K562 (cell line): ENCODE data around the gene DCHS2. TPM values are rescaled to one million over a fixed set of nuclear protein-coding genes. Genes with fewer than 3 reads are reported as not detected.

ENCODE experiments used
- ATAC-seq: fragments of 200-7000 bp; cut with Tn5 transposase; 3 replicates; pipeline ENCODE4 v1.9.1; 2020; ENCODE audit warnings: moderate library complexity
- BruUV-seq: library from RNA; stranded (reverse); fragments of 400-500 nt; replicated peaks from 2 replicates; lab custom pipeline; 2021; lab: Mats Ljungman, UMichigan
- CTCF ChIA-PET: fragments of 300-600 bp; formaldehyde crosslinking; extraction: SDS; loops from one replicate; lab custom pipeline; 2021; ENCODE audit warnings: low intra/inter-chr PET ratio; lab: Yijun Ruan, JAX
- POLR2A ChIA-PET: fragments of 300-600, 350-650 bp; sonication (Branson Sonifier 250); formaldehyde crosslinking; extraction: SDS; loops from one replicate; lab custom pipeline; 2021; ENCODE audit warnings: antibody characterized with exemption, inconsistent platforms; lab: Yijun Ruan, JAX
- DNase-seq, 4 experiments: peaks; one replicate each; pipeline versions ENCODE4 v3.0.0 to v3.0.0-alpha.2; 2011 to 2018; ENCODE audit warnings: low spot score in 3 of 4, mixed read lengths in 3 of 4; ENCODE audit errors: extremely low read depth in 1 of 4
- FAIRE-seq: peaks from 2 replicates; lab custom pipeline; 2011; peaks lifted over from hg19 to GRCh38; lab: Jason Lieb, UNC
- H2AFZ ChIP-seq: 2 replicates; pipeline ENCODE4 v1.6.0; 2011; ENCODE audit warnings: low read depth, low read length, control low read depth, inconsistent platforms
- H3K27ac ChIP-seq: fragments of 200-600 bp; 3 replicates; pipeline ENCODE4 v1.8.0; 2011; ENCODE audit warnings: low read depth, mild to moderate bottlenecking, control low read depth, inconsistent platforms, low read length, moderate library complexity, mixed read lengths; ENCODE audit errors: extremely low read depth
- H3K27me3 ChIP-seq, 2 experiments: fragments of 300-600 bp in 1 of 2; 2 replicates in 1 of 2; 3 replicates in 1 of 2; pipeline versions ENCODE4 v1.6.0 to v1.8.0; 2011; ENCODE audit warnings: inconsistent platforms in 2 of 2, low read length in 2 of 2, mild to moderate bottlenecking in 1 of 2, mixed read lengths in 1 of 2, moderate library complexity in 1 of 2; ENCODE audit not compliant: control insufficient read depth in 2 of 2, insufficient read depth in 2 of 2
- H3K36me3 ChIP-seq: fragments of 300-600 bp; 3 replicates; pipeline ENCODE4 v1.8.0; 2011; ENCODE audit warnings: mild to moderate bottlenecking, low read length, inconsistent platforms; ENCODE audit not compliant: control insufficient read depth, insufficient read depth
- H3K4me1 ChIP-seq, 2 experiments: fragments of 200-600 bp in 1 of 2; replicated peaks in 1 of 2; 2 replicates in 1 of 2; 3 replicates in 1 of 2; pipeline versions ENCODE4 v1.5.1 to v1.8.0; 2011; ENCODE audit warnings: inconsistent platforms in 2 of 2, low read length in 2 of 2, mild to moderate bottlenecking in 1 of 2, mixed read lengths in 1 of 2, moderate library complexity in 1 of 2; ENCODE audit not compliant: control insufficient read depth in 2 of 2, insufficient read depth in 2 of 2
- H3K4me2 ChIP-seq: 2 replicates; pipeline ENCODE4 v1.6.1; 2011; ENCODE audit warnings: low read length, control low read depth, inconsistent platforms, mixed read lengths; ENCODE audit not compliant: insufficient read depth
- H3K4me3 ChIP-seq: fragments of 200-600 bp; sonication (generic), shearing (Covaris generic); 2 replicates; pipeline ENCODE4 v1.5.1; 2016; ENCODE audit warnings: control low read depth, inconsistent platforms
- H3K79me2 ChIP-seq: fragments of 200-600 bp; 3 replicates; pipeline ENCODE4 v1.8.0; 2011; ENCODE audit warnings: low read length, inconsistent platforms; ENCODE audit not compliant: control insufficient read depth, insufficient read depth
- H3K9ac ChIP-seq, 2 experiments: 2 replicates each; pipeline versions ENCODE4 v1.6.0 to v1.6.1; 2011; ENCODE audit warnings: low read depth in 2 of 2, low read length in 2 of 2, control low read depth in 1 of 2, inconsistent platforms in 1 of 2, mild to moderate bottlenecking in 1 of 2, mixed read lengths in 1 of 2; ENCODE audit not compliant: insufficient read depth in 1 of 2
- H3K9me1 ChIP-seq: one replicate; pipeline ENCODE4 v1.6.0; 2011; ENCODE audit warnings: inconsistent platforms, mild to moderate bottlenecking, low read length, moderate library complexity; ENCODE audit not compliant: control insufficient read depth, insufficient read depth
- H3K9me3 ChIP-seq: replicated peaks from 2 replicates; pipeline ENCODE4 v1.5.1; 2011; ENCODE audit warnings: low read depth, low read length, inconsistent platforms; ENCODE audit not compliant: control insufficient read depth, insufficient read depth
- H4K20me1 ChIP-seq: replicated peaks from 2 replicates; pipeline ENCODE4 v1.6.1; 2011; ENCODE audit warnings: low read length, inconsistent platforms, mixed read lengths; ENCODE audit not compliant: control insufficient read depth, insufficient read depth
- EP300 ChIP-seq: IDR thresholded peaks from 2 replicates; pipeline ENCODE4 v1.6.1; 2012; ENCODE audit warnings: low read length, improper control_type of control experiment
- GATA2 ChIP-seq: sonication (generic); formaldehyde crosslinking; IDR thresholded peaks from 2 replicates; pipeline ENCODE4 v1.4.0; 2020; ENCODE audit warnings: mild to moderate bottlenecking, missing genetic modification reagents
- HDAC1 ChIP-seq, 2 experiments: fragments of 450-650 bp; IDR thresholded peaks; 2 replicates each; pipeline ENCODE4 v1.6.1; 2016 to 2017; ENCODE audit warnings: inconsistent platforms in 1 of 2, mild to moderate bottlenecking in 1 of 2, moderate library complexity in 1 of 2
- HSF4 ChIP-seq: fragments of 250-450 bp; sonication (Bioruptor Pico); IDR thresholded peaks from 2 replicates; pipeline ENCODE4 v2.1.2; 2022; ENCODE audit warnings: mild to moderate bottlenecking, moderate library complexity, borderline replicate concordance
- TAL1 ChIP-seq: fragments of 450-650 bp; IDR thresholded peaks from 2 replicates; pipeline ENCODE4 v1.6.1; 2016; ENCODE audit warnings: mild to moderate bottlenecking
- TEAD4 ChIP-seq, 2 experiments: sonication (generic) in 1 of 2; formaldehyde crosslinking in 1 of 2; IDR thresholded peaks; 2 replicates each; pipeline versions ENCODE4 v1.6.1 to v1.8.0; 2012 to 2022; ENCODE audit warnings: borderline replicate concordance in 1 of 2, inconsistent platforms in 1 of 2, low read length in 1 of 2, mild to moderate bottlenecking in 1 of 2, missing genetic modification reagents in 1 of 2
- ZC3H4 ChIP-seq: sonication (generic); formaldehyde crosslinking; IDR thresholded peaks from 2 replicates; pipeline ENCODE4 v1.9.0; 2021; ENCODE audit warnings: missing genetic modification reagents, borderline replicate concordance
- ZNF134 ChIP-seq: fragments of 250-450 bp; sonication (Bioruptor Pico); conservative IDR thresholded peaks from 2 replicates; pipeline ENCODE4 v1.4.0; 2020
- ZNF253 ChIP-seq: fragments of 250-450 bp; sonication (Bioruptor Pico); conservative IDR thresholded peaks from 2 replicates; pipeline ENCODE4 v1.6.1; 2021; ENCODE audit warnings: mild to moderate bottlenecking
- WGBS: fragments of 100-300 bp; shearing (Covaris generic); methylation state at CpG from one replicate; pipeline ENCODE4 v1.1.6; 2016; ENCODE audit warnings: low coverage, mixed read lengths; ENCODE audit not compliant: insufficient coverage; ENCODE audit errors: missing lambda C conversion rate; 5-methylcytosine and 5-hydroxymethylcytosine counted together
- in situ Hi-C: fragments of 300-500 bp; cut with MboI; formaldehyde crosslinking; loops from 4 replicates; pipeline ENCODE4 v1.15.0; 2018; ENCODE audit warnings: inconsistent platforms, mixed read lengths
- intact Hi-C: fragments of 100-400 bp; cut with micrococcal nuclease; formaldehyde crosslinking; loops from 2 replicates; pipeline ENCODE4 v1.14.2; 2022
- polyA plus RNA-seq, 8 experiments: library from polyadenylated mRNA; depleted of rRNA in 4 of 8; stranded (reverse) in 5 of 8; unstranded in 3 of 8; fragments of >200 nt; fragmentation: Nextera tagmentation in 2 of 8; fragmentation: Illumina TruSeq in 1 of 8; extraction: Ambion mirVana in 2 of 8; extraction: Trizol in 1 of 8; gene quantifications; 2 replicates each; pipeline versions ENCODE4 v1.2.1 to v1.2.3, GENCODE V29; 2011 to 2014; ENCODE audit warnings: inconsistent platforms in 1 of 8, missing spikeins in 1 of 8
- total RNA-seq, 7 experiments: library from RNA; depleted of rRNA in 6 of 7; stranded (reverse); fragments of >200 nt in 6 of 7; fragmentation: Illumina TruSeq in 2 of 7; extraction: Trizol in 2 of 7; gene quantifications; 2 replicates each; pipeline versions ENCODE4 v1.2.1 to v1.2.3, GENCODE V29; 2011 to 2021; ENCODE audit warnings: low replicate concordance in 1 of 7
- TF ChIP-seq, protein P1 (sequence below): IDR thresholded peaks from 2 replicates; pipeline ENCODE4 v1.6.1; 2011; ENCODE audit warnings: borderline replicate concordance, low read depth, mild to moderate bottlenecking, moderate library complexity, low read length; ENCODE audit not compliant: insufficient read depth, poor library complexity, severe bottlenecking
- TF ChIP-seq, protein P2 (sequence below): fragments of 450-650 bp; IDR thresholded peaks from 2 replicates; pipeline ENCODE4 v1.6.1; 2018; ENCODE audit warnings: mild to moderate bottlenecking, low read depth; ENCODE audit not compliant: partially characterized antibody
- TF ChIP-seq, protein P3 (sequence below): sonication (generic); formaldehyde crosslinking; IDR thresholded peaks from 2 replicates; pipeline ENCODE4 v1.5.0; 2020; ENCODE audit warnings: missing genetic modification reagents

The DCHS2 gene
- total and polyA plus RNA-seq, 9 of the 15 experiments (the other 6 are each of a cell fraction or from before 2014, with no cell fraction given): 0.49 to 7.1 (median 5.3) TPM

DNA sequence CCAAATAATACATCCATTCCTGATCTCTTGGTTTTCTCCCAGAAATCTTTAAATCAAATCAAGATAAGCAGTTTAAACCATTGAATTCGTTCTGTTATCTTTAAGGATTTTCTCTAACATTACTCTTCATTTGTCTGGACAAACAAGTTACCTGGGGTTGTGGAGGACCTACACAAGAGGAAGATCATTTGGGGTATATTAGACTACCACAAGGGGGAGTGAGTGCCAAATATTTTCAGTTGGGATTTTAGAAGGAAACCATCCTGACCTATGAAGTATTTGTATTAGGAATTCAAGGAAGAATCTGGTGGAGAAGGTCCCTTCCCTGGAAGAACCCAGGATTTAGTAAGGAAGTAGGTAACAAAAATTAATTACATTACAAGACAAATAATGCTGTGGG is 12.0 kb upstream of the DCHS2 start (continued):
- TF ChIP-seq, protein P1, sequence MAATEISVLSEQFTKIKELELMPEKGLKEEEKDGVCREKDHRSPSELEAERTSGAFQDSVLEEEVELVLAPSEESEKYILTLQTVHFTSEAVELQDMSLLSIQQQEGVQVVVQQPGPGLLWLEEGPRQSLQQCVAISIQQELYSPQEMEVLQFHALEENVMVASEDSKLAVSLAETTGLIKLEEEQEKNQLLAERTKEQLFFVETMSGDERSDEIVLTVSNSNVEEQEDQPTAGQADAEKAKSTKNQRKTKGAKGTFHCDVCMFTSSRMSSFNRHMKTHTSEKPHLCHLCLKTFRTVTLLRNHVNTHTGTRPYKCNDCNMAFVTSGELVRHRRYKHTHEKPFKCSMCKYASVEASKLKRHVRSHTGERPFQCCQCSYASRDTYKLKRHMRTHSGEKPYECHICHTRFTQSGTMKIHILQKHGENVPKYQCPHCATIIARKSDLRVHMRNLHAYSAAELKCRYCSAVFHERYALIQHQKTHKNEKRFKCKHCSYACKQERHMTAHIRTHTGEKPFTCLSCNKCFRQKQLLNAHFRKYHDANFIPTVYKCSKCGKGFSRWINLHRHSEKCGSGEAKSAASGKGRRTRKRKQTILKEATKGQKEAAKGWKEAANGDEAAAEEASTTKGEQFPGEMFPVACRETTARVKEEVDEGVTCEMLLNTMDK: peak; percentile 71
- TF ChIP-seq EP300: 0 out of 2 replicates have a peak, but pooled peaks have one; percentile 6
- TF ChIP-seq TEAD4 (IDR thresholded peaks at IDR 0.05; ENCODE audit: low read length): peak; percentile 32; the same call in 1 of the 2 replicates
- no peak for TF ChIP-seq TEAD4 (CRISPR knock-in tag; IDR thresholded peaks at IDR 0.05; ENCODE audit: borderline replicate concordance)
- TF ChIP-seq GATA2: no peak
- TF ChIP-seq ZNF134 (CRISPR knock-in tag): no peak

DNA sequence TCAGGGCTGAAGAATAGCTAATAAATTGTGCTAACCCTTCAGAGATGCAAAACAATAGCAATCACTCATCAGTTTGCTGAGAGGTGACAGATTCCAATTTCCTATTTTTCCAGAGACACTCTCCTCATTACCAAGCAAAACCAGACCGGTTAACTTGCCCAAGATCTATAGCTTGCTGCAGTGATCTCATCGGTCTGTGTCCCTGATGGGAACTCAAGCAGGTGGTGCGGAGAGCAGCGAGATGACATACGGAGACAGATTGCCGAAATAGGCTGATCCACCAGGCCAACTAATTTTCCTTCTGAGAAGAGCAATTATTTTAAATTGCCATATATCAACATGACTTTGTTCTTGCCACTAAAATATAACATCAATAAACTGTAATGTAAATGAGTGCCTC is 10.5 kb upstream of the DCHS2 start:
- ATAC-seq (no peak), FAIRE-seq (no peak), DNase-seq (no peak)
- no peak overlapping the region for H3K9ac ChIP-seq
- H3K79me2 ChIP-seq: no peaks in the 10 kb centered on the region
- H3K9me1 ChIP-seq: no peaks in the 10 kb centered on the region
- CTCF ChIA-PET: interaction anchor here (0.6 kb wide), 1 partner anchor 715 kb away, joined by 3 read pairs; no protein-coding TSS in a partner anchor
- no peaks in the 10 kb centered on the region; a peak in 1 of 5 replicates for H3K4me1 ChIP-seq
- H3K27me3 ChIP-seq: no peaks in the 10 kb centered on the region
- H3K36me3 ChIP-seq: no peaks in the 10 kb centered on the region
- no peaks in the 10 kb centered on the region for H3K9me3 ChIP-seq
- in situ Hi-C loops: loop anchor here (5.0 kb wide), 1 partner anchor 100 kb away; no protein-coding TSS in a partner anchor
- POLR2A ChIA-PET: no interaction called here
- intact Hi-C loops: loop anchor here (5.0 kb wide), 1 partner anchor 40 kb away; no protein-coding TSS in a partner anchor
- no peak overlapping the region for H3K4me2 ChIP-seq
- no peak overlapping the region for H3K27ac ChIP-seq
- TF ChIP-seq, protein P2, sequence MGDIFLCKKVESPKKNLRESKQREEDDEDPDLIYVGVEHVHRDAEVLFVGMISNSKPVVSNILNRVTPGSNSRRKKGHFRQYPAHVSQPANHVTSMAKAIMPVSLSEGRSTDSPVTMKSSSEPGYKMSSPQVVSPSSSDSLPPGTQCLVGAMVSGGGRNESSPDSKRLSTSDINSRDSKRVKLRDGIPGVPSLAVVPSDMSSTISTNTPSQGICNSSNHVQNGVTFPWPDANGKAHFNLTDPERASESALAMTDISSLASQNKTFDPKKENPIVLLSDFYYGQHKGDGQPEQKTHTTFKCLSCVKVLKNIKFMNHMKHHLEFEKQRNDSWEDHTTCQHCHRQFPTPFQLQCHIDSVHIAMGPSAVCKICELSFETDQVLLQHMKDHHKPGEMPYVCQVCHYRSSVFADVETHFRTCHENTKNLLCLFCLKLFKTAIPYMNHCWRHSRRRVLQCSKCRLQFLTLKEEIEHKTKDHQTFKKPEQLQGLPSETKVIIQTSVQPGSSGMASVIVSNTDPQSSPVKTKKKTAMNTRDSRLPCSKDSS: no peak
- TF ChIP-seq, protein P3, sequence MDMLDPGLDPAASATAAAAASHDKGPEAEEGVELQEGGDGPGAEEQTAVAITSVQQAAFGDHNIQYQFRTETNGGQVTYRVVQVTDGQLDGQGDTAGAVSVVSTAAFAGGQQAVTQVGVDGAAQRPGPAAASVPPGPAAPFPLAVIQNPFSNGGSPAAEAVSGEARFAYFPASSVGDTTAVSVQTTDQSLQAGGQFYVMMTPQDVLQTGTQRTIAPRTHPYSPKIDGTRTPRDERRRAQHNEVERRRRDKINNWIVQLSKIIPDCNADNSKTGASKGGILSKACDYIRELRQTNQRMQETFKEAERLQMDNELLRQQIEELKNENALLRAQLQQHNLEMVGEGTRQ (CRISPR knock-in tag): no peak
- no peak for TF ChIP-seq ZNF253 (CRISPR knock-in tag)
- no peak for TF ChIP-seq TAL1
- TF ChIP-seq HDAC1 (IDR thresholded peaks at IDR 0.05): no peak
- TF ChIP-seq ZNF134 (CRISPR knock-in tag): no peak
- TF ChIP-seq ZC3H4 (CRISPR knock-in tag): no peak
- no peak for TF ChIP-seq HSF4 (CRISPR knock-in tag)
- H4K20me1 ChIP-seq: no peaks in the 10 kb centered on the region
- no peak overlapping the region for H3K4me3 ChIP-seq
- BruUV-seq: no TSS peak
- no peak overlapping the region for H2AFZ ChIP-seq
- 38% methylated on average over 6 of the region's 6 CpGs for WGBS
